ENCODE measurements around the gene ADPRHL1.
"Not testable (repeated sequence)": the region's sequence is repeated elsewhere in the genome, so short reads cannot be mapped to it uniquely, and the experiment has no call there.

ADPRHL1 gene

DNA sequence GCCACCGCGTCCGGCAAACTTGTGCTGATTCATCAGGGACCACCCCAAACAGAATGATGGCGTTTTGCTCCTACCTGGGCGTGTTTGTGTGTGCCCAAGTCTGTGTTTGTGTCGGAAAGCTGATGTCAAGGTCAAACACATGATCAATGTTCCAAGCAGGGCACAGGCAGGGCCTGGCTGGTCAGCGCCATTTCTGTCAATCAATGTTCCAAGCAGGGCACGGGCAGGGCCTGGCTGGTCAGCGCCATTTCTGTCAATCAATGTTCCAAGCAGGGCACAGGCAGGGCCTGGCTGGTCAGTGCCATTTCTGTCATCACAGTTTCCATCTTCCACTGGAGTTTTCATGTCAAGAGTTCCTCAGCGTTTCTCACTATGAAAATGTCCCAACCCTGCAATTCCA is 74.5 kb downstream of the ADPRHL1 start:
- no peak for DNase-seq (ENCODE audit: low spot score)

GRCh38 chr13:113374511-113375175 is 78.6 kb downstream of the ADPRHL1 start:
- TF ChIP-seq CTCF (IDR thresholded peaks at IDR 0.05; ENCODE audit: extremely low read depth, missing control alignments), result no peak
- DNase-seq (ENCODE audit: low spot score), result no peak

More for the DNA sequence above, 74.5 kb downstream of the ADPRHL1 start:
- TF ChIP-seq CTCF (IDR thresholded peaks at IDR 0.05; ENCODE audit: extremely low read depth, missing control alignments), result no peak

- DNase-seq (ENCODE audit: low spot score), result no peak
- no peak for TF ChIP-seq CTCF (IDR thresholded peaks at IDR 0.05; ENCODE audit: extremely low read depth, missing control alignments)
Measured at GRCh38 chr13:113373811-113374485, 79.3 kb downstream of the ADPRHL1 start.

- DNase-seq (ENCODE audit: low spot score), result not testable (repeated sequence)
Measured at GRCh38 chr13:113371701-113372100, 81.6 kb downstream of the ADPRHL1 start.

GRCh38 chr13:113371061-113371460 is 82.2 kb downstream of the ADPRHL1 start:
- TF ChIP-seq CTCF (IDR thresholded peaks at IDR 0.05; ENCODE audit: extremely low read depth, missing control alignments), result no peak
- DNase-seq (ENCODE audit: low spot score), result no peak

DNA sequence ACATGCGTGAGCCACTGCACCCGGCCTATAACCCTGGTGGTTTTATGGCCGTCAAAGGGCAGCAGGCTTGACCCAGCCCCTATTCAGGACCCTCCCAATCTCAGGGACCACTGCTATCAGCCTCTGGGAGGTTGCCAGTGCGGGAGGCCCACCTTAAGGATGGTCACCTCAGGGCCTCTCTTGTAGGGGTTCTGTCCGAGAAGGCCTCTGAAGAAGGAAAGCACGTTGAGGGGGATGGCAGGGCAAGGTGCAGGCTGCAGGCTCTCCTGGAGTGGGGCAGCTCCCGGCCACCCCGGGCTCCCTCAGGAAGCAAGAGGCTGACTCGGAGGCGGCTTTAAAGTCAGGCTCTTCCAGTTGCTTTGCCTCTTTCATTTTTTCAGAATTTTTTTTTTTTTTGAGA is 83.4 kb downstream of the ADPRHL1 start:
- no peak for DNase-seq (ENCODE audit: low spot score)
- TF ChIP-seq CTCF (IDR thresholded peaks at IDR 0.05; ENCODE audit: extremely low read depth, missing control alignments), result no peak

DNA sequence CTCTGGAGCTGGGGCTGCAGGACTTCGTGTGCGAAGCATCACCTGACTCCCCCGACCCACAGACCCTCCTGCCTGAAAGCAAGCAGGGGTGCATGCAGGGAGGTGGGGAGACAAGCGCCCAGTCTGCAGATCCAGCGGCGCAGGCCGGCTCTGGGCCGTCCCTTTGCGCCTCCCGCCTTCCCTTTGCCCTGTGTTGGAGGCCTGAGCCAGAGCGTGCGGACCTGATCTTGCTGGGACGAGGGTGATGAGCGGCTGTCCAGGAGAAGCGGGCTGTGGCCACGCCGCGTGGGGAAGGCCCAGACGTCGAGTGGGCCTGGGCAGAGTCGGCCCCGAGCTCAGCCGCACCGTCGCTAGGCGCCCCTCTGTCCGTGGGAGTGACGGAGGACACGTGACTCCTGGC is 84.1 kb downstream of the ADPRHL1 start:
- DNase-seq (ENCODE audit: low spot score), result no peak
- no peak for TF ChIP-seq CTCF (IDR thresholded peaks at IDR 0.05; ENCODE audit: extremely low read depth, missing control alignments)

DNA sequence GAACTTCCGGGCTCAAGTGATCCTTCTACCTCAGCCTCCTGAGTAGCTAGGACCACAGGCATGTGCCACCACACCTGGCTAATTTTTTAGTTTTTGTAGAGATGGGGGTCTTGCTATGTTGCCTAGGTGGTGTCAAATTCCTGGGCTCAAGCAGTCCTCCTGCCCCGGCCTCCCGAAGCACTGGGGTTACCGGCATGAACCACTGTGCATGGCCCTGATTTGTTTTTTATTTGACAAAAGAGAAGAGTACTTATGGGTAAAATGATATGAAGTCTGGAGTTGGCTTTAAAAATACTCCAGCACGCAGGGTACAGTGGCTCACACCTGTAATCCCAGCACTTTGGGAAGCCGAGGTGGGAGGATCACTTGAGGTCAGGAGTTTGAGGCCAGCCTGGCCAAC is 84.9 kb downstream of the ADPRHL1 start:
- DNase-seq (ENCODE audit: low spot score), result not testable (repeated sequence)
